ENCODE results near the gene ATAD3B. TPM values are rescaled to one million over a fixed set of nuclear protein-coding genes. Genes with fewer than 3 reads are reported as not detected.
"Not testable (repeated sequence)": the region's sequence is repeated elsewhere in the genome, so short reads cannot be mapped to it uniquely, and the experiment has no call there.

Gene ATAD3B
- total RNA-seq, 2 donors from 2014 or later, result 24.6 to 55.5 TPM

DNA sequence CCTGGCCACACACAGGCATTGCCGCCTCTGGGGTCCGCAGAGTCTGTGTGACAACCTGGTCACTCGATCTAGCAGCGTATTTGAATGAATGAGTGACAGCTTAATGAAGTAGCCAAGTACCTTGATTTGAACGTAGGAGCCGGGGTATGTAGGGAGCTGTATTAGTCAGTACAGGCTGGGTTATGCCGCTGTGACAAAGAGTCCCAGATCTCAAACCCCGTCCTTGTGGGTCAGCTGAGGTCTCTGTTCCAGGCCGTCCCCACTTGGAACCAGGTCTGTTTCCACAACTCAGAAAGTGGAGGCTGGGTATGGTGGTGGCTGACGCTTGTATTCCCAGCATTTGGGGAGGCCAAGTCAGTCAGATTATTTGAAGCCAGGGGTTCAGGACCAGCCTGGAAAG is 20.0 kb downstream of the ATAD3B start:
- no peak for ATAC-seq (replicated peaks)
- Mint-ChIP-seq H3K27me3 (no peaks in the 10 kb centered on the region), H3K9me3 (no peaks in the 10 kb centered on the region), H3K27ac (no peak overlapping the region), H3K4me3 (no peak overlapping the region), H3K36me3 (ENCODE audit: low read depth) (peaks cover 65% of the 10 kb centered on the region), H3K4me1 (no peaks in the 10 kb centered on the region)

DNA sequence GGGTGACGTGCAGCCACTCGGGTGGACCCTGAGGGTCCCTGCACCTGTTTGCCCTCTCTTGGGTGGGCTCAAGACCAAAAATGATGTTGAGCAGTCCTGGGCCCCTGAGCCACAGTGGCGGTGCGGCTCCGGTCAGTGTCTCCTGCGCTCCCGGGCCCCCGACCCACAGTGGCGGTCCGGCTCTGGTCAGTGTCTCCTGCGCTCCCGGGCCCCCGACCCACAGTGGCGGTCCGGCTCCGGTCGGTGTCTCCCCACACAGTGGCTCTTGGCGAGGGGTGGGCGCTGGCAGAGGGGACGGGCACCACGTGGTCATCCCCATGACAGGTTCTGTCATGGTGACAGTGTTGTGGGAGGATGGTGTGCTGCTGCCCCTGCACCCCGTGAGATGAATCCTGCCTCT is 22.7 kb downstream of the ATAD3B start:
- not testable (repeated sequence) for ATAC-seq (replicated peaks); H3K9me3 Mint-ChIP-seq; H3K4me1 Mint-ChIP-seq; H3K27me3 Mint-ChIP-seq; H3K4me3 Mint-ChIP-seq; H3K27ac Mint-ChIP-seq
- peaks cover 47% of the 10 kb centered on the region for H3K36me3 Mint-ChIP-seq (ENCODE audit: low read depth)

DNA sequence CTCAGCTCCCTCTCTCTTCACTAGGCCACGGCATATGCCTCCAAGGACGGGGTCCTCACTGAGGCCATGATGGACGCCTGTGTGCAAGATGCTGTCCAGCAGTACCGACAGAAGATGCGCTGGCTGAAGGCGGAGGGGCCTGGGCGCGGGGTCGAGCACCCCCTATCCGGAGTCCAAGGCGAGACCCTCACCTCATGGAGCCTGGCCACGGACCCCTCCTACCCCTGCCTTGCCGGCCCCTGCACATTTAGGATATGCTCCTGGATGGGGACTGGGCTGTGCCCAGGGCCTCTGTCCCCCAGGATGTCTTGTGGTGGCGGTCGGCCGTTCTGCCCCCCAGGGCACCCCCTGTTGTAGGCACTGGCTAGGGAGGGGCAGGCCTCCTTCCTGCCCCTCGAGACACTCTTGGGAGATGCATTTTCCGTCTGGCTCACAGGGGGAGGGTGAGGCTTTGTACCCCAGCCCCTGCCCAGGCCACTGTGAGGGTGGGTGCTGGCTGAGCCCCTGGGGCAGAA is 24.0 kb downstream of the ATAD3B start:
- H3K27ac Mint-ChIP-seq; H3K4me3 Mint-ChIP-seq; H3K4me1 Mint-ChIP-seq; H3K9me3 Mint-ChIP-seq; H3K27me3 Mint-ChIP-seq; ATAC-seq (replicated peaks): not testable (repeated sequence)
- H3K36me3 Mint-ChIP-seq (ENCODE audit: low read depth), result peaks cover 35% of the 10 kb centered on the region

DNA sequence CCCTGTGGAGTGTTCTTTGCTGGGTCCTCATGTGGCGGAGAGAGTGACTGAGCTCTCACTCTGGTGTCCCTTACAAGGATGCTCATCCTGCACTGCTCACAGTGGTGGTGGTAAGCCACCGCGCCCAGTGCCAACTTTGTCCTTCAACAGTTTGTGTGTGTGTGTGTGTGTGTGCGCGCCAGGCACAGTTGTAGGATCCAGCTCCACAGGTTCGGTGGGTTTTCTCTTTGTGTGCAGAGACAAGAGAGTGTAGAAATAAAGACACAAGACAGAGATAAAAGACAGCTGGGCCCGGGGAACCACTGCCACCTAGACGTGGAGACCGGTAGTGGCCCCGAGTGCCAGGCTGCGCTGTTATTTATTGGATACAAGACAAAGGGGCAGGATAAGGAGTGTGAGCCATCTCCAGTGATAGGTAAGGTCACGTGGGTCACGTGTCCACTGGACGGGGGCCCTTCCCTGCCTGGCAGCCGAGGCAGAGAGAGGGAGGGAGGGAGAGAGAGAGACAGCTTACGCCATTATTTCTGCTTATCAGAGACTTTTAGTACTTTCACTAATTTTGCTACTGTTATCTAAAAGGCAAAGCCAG is 33.3 kb downstream of the ATAD3B start:
- Mint-ChIP-seq H3K27ac (peak overlapping the region; percentile 91), H3K4me3 (peak overlapping the region; percentile 80)
- H3K27me3 Mint-ChIP-seq; H3K9me3 Mint-ChIP-seq; H3K36me3 Mint-ChIP-seq (ENCODE audit: low read depth); H3K4me1 Mint-ChIP-seq: not testable (repeated sequence)
- peak; percentile 76 for ATAC-seq (replicated peaks)

DNA sequence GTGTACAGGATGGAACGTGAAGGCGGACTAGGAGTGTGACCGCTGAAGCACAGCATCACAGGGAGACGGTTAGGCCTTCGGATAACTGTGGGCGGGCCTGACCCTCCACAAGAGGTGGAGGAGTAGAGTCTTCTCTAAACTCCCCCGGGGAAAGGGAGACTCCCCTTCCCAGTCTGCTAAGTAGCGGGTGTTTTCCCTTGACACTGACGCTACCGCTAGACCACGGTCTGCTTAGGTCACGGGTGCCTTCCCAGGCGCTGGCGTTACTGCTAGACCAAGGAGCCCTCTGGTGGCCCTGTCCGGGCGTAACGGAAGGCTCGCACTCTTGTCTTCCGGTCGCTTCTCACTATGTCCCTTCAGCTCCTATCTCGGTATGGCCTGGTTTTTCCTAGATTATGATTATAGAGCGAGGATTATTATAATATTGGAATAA is 33.8 kb downstream of the ATAD3B start:
- peak; percentile 81 for ATAC-seq (replicated peaks)

DNA sequence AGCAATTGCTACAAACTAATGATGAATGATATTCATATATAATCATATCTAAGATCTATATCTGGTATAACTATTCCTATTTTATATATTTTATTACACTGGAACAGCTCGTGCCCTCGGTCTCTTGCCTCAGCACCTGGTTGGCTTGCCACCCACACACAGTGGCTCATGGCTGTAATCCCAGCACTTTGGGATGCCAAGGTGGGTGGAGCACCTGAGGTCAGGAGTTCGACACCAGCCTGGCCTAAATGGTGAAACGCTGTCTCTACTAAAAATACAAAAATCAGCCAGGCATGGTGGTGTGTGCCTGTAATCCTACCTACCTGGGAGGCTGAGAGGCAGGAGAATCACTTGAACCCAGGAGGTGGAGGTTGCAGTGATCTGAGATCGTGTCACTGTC is 34.2 kb downstream of the ATAD3B start:
- ATAC-seq (replicated peaks); H3K9me3 Mint-ChIP-seq; H3K36me3 Mint-ChIP-seq (ENCODE audit: low read depth); H3K4me1 Mint-ChIP-seq; H3K27me3 Mint-ChIP-seq: not testable (repeated sequence)
- Mint-ChIP-seq H3K27ac (peak overlapping the region; percentile 91), H3K4me3 (peak overlapping the region; percentile 80)

More for the DNA sequence above, 33.8 kb downstream of the ATAD3B start:
- H3K27ac Mint-ChIP-seq, result peak overlapping the region; percentile 91
- not testable (repeated sequence) for H3K4me1 Mint-ChIP-seq; H3K9me3 Mint-ChIP-seq; H3K36me3 Mint-ChIP-seq (ENCODE audit: low read depth); H3K27me3 Mint-ChIP-seq
- peak overlapping the region; percentile 80 for H3K4me3 Mint-ChIP-seq

DNA sequence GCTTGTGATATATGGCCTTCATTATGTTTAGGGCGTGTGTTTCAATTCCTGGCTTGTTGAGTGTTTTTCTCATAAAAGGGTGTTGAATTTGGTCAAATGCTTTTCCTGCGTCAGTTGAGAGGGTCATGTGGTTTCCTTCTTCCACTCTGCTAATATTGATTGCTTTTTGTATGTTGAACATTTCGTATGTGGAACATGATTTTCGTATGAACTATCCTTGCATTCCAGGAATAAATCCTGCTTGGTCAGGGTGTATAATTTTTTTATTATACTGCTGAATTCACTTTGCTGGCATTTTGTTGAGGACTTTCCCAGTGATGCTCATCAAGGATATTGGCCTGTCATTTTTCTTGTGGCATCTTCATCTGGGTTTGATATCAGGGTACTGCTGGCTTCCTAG is 35.7 kb downstream of the ATAD3B start:
- Mint-ChIP-seq H3K36me3 (ENCODE audit: low read depth) (no peaks in the 10 kb centered on the region), H3K4me1 (peaks cover 12% of the 10 kb centered on the region), H3K9me3 (no peaks in the 10 kb centered on the region), H3K4me3 (peak overlapping the region; percentile 80), H3K27ac (peak overlapping the region; percentile 56), H3K27me3 (no peaks in the 10 kb centered on the region)
- ATAC-seq (replicated peaks), result no peak

DNA sequence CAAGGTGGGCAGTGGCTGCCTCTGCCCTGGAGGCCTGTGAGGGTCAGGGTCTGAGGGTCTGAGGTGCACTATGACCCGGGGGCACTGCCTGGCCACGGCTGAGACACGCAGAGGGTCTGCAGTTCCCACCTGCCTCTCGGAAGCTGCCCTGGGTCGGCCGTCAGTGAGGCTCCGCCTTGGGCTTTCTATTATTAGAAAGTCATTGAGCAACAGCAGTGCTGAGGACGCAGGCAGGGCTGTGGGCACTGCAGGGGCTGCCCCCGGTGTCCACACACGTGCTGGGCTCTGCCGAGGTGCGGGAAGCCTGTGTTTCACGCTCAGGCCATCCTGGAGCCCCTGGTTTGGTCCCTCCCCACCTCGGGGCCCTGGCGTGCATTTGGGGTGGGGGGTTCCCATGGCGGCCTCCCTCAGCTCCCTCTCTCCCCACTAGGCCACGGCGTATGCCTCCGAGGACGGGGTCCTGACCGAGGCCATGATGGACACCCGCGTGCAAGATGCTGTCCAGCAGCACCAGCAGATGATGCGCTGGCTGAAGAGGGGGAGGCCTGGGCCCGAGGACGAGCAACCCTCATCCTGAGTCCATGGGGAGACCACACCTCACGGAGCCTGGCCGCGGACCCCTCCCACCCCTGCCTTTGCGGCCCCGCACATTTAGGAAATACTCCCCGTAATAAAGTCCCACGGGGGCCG is 37.4 kb downstream of the ATAD3B start:
- H3K4me3 Mint-ChIP-seq; H3K9me3 Mint-ChIP-seq; H3K27me3 Mint-ChIP-seq; ATAC-seq (replicated peaks); H3K27ac Mint-ChIP-seq; H3K36me3 Mint-ChIP-seq (ENCODE audit: low read depth): not testable (repeated sequence)
- peaks cover 12% of the 10 kb centered on the region for H3K4me1 Mint-ChIP-seq

DNA sequence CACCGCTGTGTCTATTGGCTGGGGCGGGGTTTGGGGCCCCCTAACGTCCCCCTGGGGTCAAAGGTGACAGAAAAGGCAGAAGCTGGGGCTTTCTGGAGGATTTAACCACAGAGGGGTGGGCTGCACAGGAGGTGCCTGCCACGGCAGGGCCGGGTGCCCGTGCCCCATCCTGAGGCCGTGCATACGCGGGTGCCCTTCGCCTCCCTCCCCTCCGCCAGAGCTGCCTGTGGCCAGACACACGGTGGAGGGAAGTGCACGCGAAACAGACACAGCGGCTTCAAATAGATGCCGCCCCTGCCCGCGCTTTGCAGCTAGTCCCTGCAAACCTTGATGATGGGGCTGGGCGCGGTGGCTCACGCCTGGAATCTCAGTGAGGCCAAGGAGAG is 37.9 kb downstream of the ATAD3B start:
- H3K27me3 Mint-ChIP-seq; H3K27ac Mint-ChIP-seq; H3K36me3 Mint-ChIP-seq (ENCODE audit: low read depth); ATAC-seq (replicated peaks); H3K9me3 Mint-ChIP-seq; H3K4me3 Mint-ChIP-seq: not testable (repeated sequence)
- H3K4me1 Mint-ChIP-seq, result peaks cover 12% of the 10 kb centered on the region

DNA sequence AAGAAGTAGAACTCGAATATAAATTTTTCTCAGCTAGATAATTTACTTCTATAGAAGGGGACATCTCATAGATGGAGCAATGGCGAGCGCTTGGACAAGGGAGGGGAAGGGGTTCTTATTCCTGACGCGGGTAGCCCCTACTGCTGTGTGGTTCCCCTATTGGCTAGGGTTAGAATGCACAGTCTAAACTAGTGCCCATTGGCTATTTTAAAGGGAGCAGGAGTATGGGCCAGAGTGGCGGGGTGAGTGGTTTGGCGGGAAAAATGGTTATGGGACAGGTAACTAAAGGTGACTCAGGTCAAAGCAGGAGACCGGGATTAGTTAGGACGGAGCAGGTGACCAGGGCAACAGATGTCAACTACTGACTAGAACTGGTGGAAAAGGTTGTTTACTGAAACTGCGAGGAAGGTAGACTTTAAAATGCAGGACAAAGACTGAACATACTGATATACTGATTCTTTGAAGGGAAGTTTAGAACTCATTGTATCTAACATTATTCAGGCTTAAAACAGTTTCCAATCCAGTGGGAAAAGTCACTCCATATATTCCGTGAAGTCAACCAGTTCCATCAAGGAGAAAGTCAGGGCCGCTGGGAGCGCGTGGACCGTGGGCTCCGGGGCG is 39.5 kb downstream of the ATAD3B start:
- Mint-ChIP-seq H3K27ac (peak overlapping the region; percentile 97), H3K4me3 (peak overlapping the region; percentile 96), H3K27me3 (no peaks in the 10 kb centered on the region), H3K36me3 (ENCODE audit: low read depth) (peaks cover 9% of the 10 kb centered on the region), H3K4me1 (peaks cover 5% of the 10 kb centered on the region), H3K9me3 (no peaks in the 10 kb centered on the region)
- ATAC-seq (replicated peaks), result no peak

DNA sequence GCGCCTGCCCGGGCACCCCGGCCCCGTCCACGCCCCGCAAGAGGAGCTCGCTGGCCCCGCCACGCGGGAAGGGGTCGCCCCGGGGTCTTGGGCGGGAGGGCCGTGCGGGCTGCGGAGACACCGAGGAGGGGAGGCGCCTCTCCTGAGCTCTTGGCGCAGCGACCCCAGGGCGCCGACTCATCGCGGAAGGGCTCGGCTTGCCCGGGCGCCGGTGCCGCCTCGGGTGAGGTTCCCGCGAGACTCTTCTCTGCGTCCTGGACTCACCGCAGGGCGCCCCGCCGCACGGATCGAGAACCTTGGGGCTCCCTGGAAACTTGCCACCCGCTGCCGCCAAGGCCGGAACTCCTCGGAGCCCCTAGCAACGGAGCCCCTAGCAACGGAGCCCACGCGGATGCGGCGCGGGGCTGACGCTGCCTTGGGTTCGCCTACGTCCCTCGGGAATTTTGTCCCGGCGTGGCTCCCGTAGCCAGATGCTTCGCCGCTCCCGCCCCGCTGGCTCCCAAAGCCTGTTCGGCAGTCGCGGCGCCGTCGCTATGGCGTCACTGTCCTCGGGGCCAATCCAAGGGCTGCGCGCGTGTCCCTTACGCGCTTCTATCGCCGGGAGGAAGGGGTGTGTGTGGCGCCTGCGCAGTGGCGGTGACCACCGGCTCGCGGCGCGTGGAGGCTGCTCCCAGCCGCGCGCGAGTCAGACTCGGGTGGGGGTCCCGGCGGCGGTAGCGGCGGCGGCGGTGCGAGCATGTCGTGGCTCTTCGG is 40.1 kb downstream of the ATAD3B start, which contains the start of gene ATAD3A:
ATAD3A (plus strand) TSS at position 630 of the 753 bp plus-strand sequence; CDS start at position 737, 107 bp downstream.
- H3K27me3 Mint-ChIP-seq, result no peaks in the 10 kb centered on the region
- H3K4me1 Mint-ChIP-seq, result peaks cover 5% of the 10 kb centered on the region
- H3K9me3 Mint-ChIP-seq, result no peaks in the 10 kb centered on the region
- peak within 1 kb of the TSS; percentile 97 for H3K27ac Mint-ChIP-seq
- ATAC-seq (replicated peaks), result peak; percentile 98
- peaks cover 13% of the 10 kb centered on the region for H3K36me3 Mint-ChIP-seq (ENCODE audit: low read depth)
- peak within 1 kb of the TSS; percentile 96 for H3K4me3 Mint-ChIP-seq

DNA sequence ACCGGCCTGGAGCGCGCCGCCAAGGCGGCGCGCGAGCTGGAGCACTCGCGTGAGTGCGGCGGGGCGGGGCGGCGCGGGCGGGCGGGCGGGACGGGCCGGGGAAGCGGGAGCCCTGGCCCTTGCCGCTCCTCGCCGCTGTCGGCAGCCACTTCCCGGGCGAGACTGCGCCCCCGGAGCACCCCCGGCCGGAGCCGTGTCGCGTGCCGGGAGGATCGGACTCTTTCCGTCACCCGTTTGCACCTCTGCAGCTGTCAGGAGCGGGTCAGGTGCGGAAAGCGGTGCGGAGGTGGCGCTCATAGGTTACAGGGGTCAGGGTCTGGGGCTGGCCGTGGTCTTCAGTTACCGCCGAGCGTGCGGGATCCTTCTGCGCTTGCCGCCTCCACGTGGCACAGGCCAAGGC is 40.9 kb downstream of the ATAD3B start:
- Mint-ChIP-seq H3K4me3 (peak overlapping the region; percentile 96), H3K36me3 (ENCODE audit: low read depth) (peaks cover 15% of the 10 kb centered on the region)
- H3K27me3 Mint-ChIP-seq, H3K27ac Mint-ChIP-seq, H3K9me3 Mint-ChIP-seq, H3K4me1 Mint-ChIP-seq: not testable (repeated sequence)
- ATAC-seq (replicated peaks), result peak; percentile 6

DNA sequence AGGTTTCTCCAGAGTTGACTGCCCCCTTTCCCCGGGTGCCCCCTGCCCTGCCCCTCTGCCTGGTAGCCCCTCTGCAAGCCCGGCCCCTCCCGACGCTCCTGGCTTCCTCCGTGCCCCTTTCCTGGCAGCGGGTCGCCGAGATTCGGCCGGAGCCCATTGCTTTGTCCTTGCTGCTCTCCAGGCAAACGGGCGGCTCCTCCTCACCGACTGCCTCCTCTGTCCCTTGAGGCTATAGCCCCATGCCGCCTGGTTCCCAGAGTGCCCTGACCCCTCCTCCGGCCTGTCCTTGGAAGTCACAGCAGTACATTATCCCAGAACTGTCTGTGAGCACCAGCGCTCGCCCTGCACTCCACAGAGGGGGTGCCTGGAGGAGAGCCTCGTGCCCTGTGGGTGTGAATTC is 42.1 kb downstream of the ATAD3B start:
- H3K27ac Mint-ChIP-seq; H3K4me1 Mint-ChIP-seq; H3K9me3 Mint-ChIP-seq; H3K27me3 Mint-ChIP-seq; ATAC-seq (replicated peaks): not testable (repeated sequence)
- H3K36me3 Mint-ChIP-seq (ENCODE audit: low read depth), result peaks cover 26% of the 10 kb centered on the region
- H3K4me3 Mint-ChIP-seq, result peak overlapping the region; percentile 66

DNA sequence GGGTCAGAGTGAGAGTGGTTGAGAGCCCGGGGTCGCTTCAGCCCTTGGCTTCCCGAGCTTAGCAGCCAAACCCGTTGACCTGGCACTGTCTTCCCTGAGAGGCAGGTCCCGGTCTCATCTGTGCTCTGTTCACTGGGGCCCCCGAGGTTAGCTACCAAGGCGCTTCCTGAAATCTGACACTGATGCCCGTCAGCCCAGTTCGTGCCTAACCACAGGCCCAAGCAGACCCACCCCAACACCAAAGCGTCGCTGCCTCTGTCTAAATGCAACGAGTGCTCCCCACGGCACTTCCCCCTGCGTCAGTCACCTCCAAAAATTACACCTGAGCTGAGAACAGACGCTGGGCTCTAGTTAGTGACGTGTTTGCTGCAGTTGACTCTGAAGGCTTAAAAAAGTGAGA is 42.8 kb downstream of the ATAD3B start:
- not testable (repeated sequence) for H3K27me3 Mint-ChIP-seq; ATAC-seq (replicated peaks); H3K4me3 Mint-ChIP-seq; H3K4me1 Mint-ChIP-seq; H3K27ac Mint-ChIP-seq; H3K9me3 Mint-ChIP-seq
- H3K36me3 Mint-ChIP-seq (ENCODE audit: low read depth), result peaks cover 29% of the 10 kb centered on the region

All from activated T-helper 17 cell treated with anti-CD3 and anti-CD28 coated beads, Interleukin-2, amount 50 U/mL, for 72 hours (primary cell).